Stomach smooth muscle (tissue), 2 donors: ENCODE data around the gene SMYD1.
A peak's percentile ranks its signal among the peaks of the same experiment; 100 is the strongest.
"Not testable (repeated sequence)": the region's sequence is repeated elsewhere in the genome, so short reads cannot be mapped to it uniquely, and the experiment has no call there.

ENCODE experiments used
- H3K27ac ChIP-seq: one replicate; pipeline ENCODE4 v1.7.0; 2013; ENCODE audit warnings: mild to moderate bottlenecking, low read length, inconsistent platforms
- H3K27me3 ChIP-seq, 2 donors: one replicate each; pipeline ENCODE4 v1.7.0; 2013; ENCODE audit warnings: low read length in 2 of 2; ENCODE audit not compliant: insufficient read depth in 2 of 2, control insufficient read depth in 1 of 2
- H3K36me3 ChIP-seq, 2 donors: one replicate each; pipeline ENCODE4 v1.7.0; 2013; ENCODE audit warnings: low read length in 2 of 2; ENCODE audit not compliant: control insufficient read depth in 2 of 2, insufficient read depth in 2 of 2
- H3K4me1 ChIP-seq: one replicate; pipeline ENCODE4 v1.7.0; 2013; ENCODE audit warnings: low read length; ENCODE audit not compliant: control insufficient read depth, insufficient read depth
- H3K4me3 ChIP-seq, 2 donors: one replicate each; pipeline ENCODE4 v1.7.0; 2013; ENCODE audit warnings: low read length in 2 of 2
- H3K9ac ChIP-seq, 2 donors: one replicate each; pipeline ENCODE4 v1.7.0; 2013; ENCODE audit warnings: low read length in 2 of 2, mild to moderate bottlenecking in 1 of 2
- H3K9me3 ChIP-seq, 2 donors: one replicate each; pipeline ENCODE4 v1.7.0; 2013; ENCODE audit warnings: low read length in 2 of 2; ENCODE audit not compliant: control insufficient read depth in 2 of 2
- donor health status: healthy.
- donor health status: Pancreatic carcinoma.

Gene SMYD1

GRCh38 chr2:88067598-88067997 is at the start of gene SMYD1:
TSS of gene SMYD1 (plus strand) at chr2:88067825. CDS start at chr2:88067865, 40 bp downstream.
- peak within 1 kb of the TSS; percentile 65 to 80 for H3K4me3 ChIP-seq

GRCh38 chr2:88018077-88018805 is 49.4 kb upstream of the SMYD1 start:
- not testable (repeated sequence) for H3K36me3 ChIP-seq, H3K9me3 ChIP-seq, H3K27ac ChIP-seq, H3K9ac ChIP-seq, H3K27me3 ChIP-seq, H3K4me1 ChIP-seq, H3K4me3 ChIP-seq

More at GRCh38 chr2:88067598-88067997, at the start of gene SMYD1:
- no peaks in the 10 kb centered on the region for H3K36me3 ChIP-seq
- peak within 1 kb of the TSS; percentile 79 for H3K27ac ChIP-seq
- H3K9ac ChIP-seq = peak within 1 kb of the TSS; percentile 68 to 71
- no peaks in the 10 kb centered on the region for H3K27me3 ChIP-seq
- no peaks in the 10 kb centered on the region for H3K9me3 ChIP-seq
- peaks cover 14% of the 10 kb centered on the region for H3K4me1 ChIP-seq

GRCh38 chr2:88018909-88019308 is 48.7 kb upstream of the SMYD1 start:
- Histone ChIP-seq H3K27me3 (no peaks in the 10 kb centered on the region), H3K4me3 (no peak overlapping the region), H3K36me3 (no peaks in the 10 kb centered on the region), H3K9ac (no peak overlapping the region), H3K27ac (no peak overlapping the region), H3K9me3 (no peaks in the 10 kb centered on the region), H3K4me1 (peaks cover 9% of the 10 kb centered on the region)

- no peak overlapping the region for H3K27ac ChIP-seq
- no peak overlapping the region for H3K4me3 ChIP-seq
- no peaks in the 10 kb centered on the region for H3K9me3 ChIP-seq
- no peak overlapping the region for H3K9ac ChIP-seq
- no peaks in the 10 kb centered on the region for H3K27me3 ChIP-seq
- H3K36me3 ChIP-seq = no peaks in the 10 kb centered on the region
- peaks cover 9% of the 10 kb centered on the region for H3K4me1 ChIP-seq
Measured at GRCh38 chr2:88019985-88020384, 47.6 kb upstream of the SMYD1 start.

GRCh38 chr2:88022669-88022921 is 45.0 kb upstream of the SMYD1 start:
- H3K27me3 ChIP-seq = no peaks in the 10 kb centered on the region
- H3K4me1 ChIP-seq = no peaks in the 10 kb centered on the region
- H3K9ac ChIP-seq = no peak overlapping the region
- no peaks in the 10 kb centered on the region for H3K9me3 ChIP-seq
- no peak overlapping the region for H3K4me3 ChIP-seq
- no peak overlapping the region for H3K27ac ChIP-seq
- peaks cover 2 to 3% of the 10 kb centered on the region in 2 donors for H3K36me3 ChIP-seq

- Histone ChIP-seq H3K4me3 (no peak overlapping the region), H3K9me3 (no peaks in the 10 kb centered on the region), H3K27me3 (no peaks in the 10 kb centered on the region), H3K4me1 (no peaks in the 10 kb centered on the region), H3K9ac (no peak overlapping the region), H3K27ac (no peak overlapping the region), H3K36me3 (peaks cover 6 to 18% of the 10 kb centered on the region in 2 donors)
Measured at GRCh38 chr2:88024509-88024908, 43.1 kb upstream of the SMYD1 start.

GRCh38 chr2:88027697-88028389 is 39.8 kb upstream of the SMYD1 start:
- Histone ChIP-seq H3K9me3 (no peaks in the 10 kb centered on the region), H3K4me1 (no peaks in the 10 kb centered on the region), H3K4me3 (no peak overlapping the region), H3K36me3 (peaks cover 13 to 27% of the 10 kb centered on the region in 2 donors), H3K27ac (no peak overlapping the region), H3K9ac (no peak overlapping the region), H3K27me3 (no peaks in the 10 kb centered on the region)

- H3K36me3 ChIP-seq = peaks cover 16 to 32% of the 10 kb centered on the region in 2 donors
- no peaks in the 10 kb centered on the region for H3K9me3 ChIP-seq
- H3K27me3 ChIP-seq = no peaks in the 10 kb centered on the region
- no peak overlapping the region for H3K4me3 ChIP-seq
- H3K9ac ChIP-seq = no peak overlapping the region
- H3K27ac ChIP-seq = no peak overlapping the region
- H3K4me1 ChIP-seq = no peaks in the 10 kb centered on the region
Measured at GRCh38 chr2:88028931-88029330, 38.7 kb upstream of the SMYD1 start.

GRCh38 chr2:88032070-88032702 is 35.4 kb upstream of the SMYD1 start:
- Histone ChIP-seq H3K27ac (no peak overlapping the region), H3K4me3 (no peak overlapping the region), H3K4me1 (no peaks in the 10 kb centered on the region), H3K36me3 (peaks cover 14 to 44% of the 10 kb centered on the region in 2 donors), H3K9ac (no peak overlapping the region), H3K27me3 (no peaks in the 10 kb centered on the region), H3K9me3 (no peaks in the 10 kb centered on the region)

- peaks cover 9 to 23% of the 10 kb centered on the region in 2 donors for H3K36me3 ChIP-seq
Measured at GRCh38 chr2:88036182-88036581, 31.4 kb upstream of the SMYD1 start.

GRCh38 chr2:88036606-88037005 is 31.0 kb upstream of the SMYD1 start:
- peaks cover 9 to 23% of the 10 kb centered on the region in 2 donors for H3K36me3 ChIP-seq
- no peak overlapping the region for H3K4me3 ChIP-seq
- no peak overlapping the region for H3K9ac ChIP-seq
- H3K27me3 ChIP-seq = no peaks in the 10 kb centered on the region
- no peaks in the 10 kb centered on the region for H3K4me1 ChIP-seq
- no peaks in the 10 kb centered on the region for H3K9me3 ChIP-seq
- no peak overlapping the region for H3K27ac ChIP-seq

More at GRCh38 chr2:88036182-88036581, 31.4 kb upstream of the SMYD1 start:
- no peak overlapping the region for H3K9ac ChIP-seq
- no peaks in the 10 kb centered on the region for H3K4me1 ChIP-seq
- H3K9me3 ChIP-seq = no peaks in the 10 kb centered on the region
- no peak overlapping the region for H3K4me3 ChIP-seq
- no peaks in the 10 kb centered on the region for H3K27me3 ChIP-seq
- H3K27ac ChIP-seq = no peak overlapping the region
